NCI-H1092 treated with DMSO at 0.1 percent for 48 hours (cell line): ENCODE results near the gene INPP5A.

ENCODE experiments used
- DNase-seq: peaks from one replicate; lab custom pipeline; 2025; lab: John Stamatoyannopoulos, UW

Gene INPP5A

GRCh38 chr10:132744839-132745238 is 207.3 kb downstream of the INPP5A start:
- DNase-seq: no peak

GRCh38 chr10:132745511-132745910 is 207.9 kb downstream of the INPP5A start:
- DNase-seq: no peak

GRCh38 chr10:132745971-132746370 is 208.4 kb downstream of the INPP5A start:
- DNase-seq: no peak

GRCh38 chr10:132746386-132746785 is 208.8 kb downstream of the INPP5A start:
- no peak for DNase-seq

- DNase-seq: no peak
Measured at GRCh38 chr10:132746801-132747625, 209.4 kb downstream of the INPP5A start.

- no peak for DNase-seq
Measured at GRCh38 chr10:132748135-132748534, 210.5 kb downstream of the INPP5A start.

- no peak for DNase-seq
Measured at GRCh38 chr10:132748545-132749370, 211.2 kb downstream of the INPP5A start.

- DNase-seq: no peak
Measured at GRCh38 chr10:132749371-132749795, 211.8 kb downstream of the INPP5A start.

GRCh38 chr10:132750936-132751335 is 213.3 kb downstream of the INPP5A start:
- DNase-seq: no peak

- DNase-seq: no peak
Measured at GRCh38 chr10:132752378-132752777, 214.8 kb downstream of the INPP5A start.

- DNase-seq: no peak
Measured at GRCh38 chr10:132752961-132753360, 215.4 kb downstream of the INPP5A start.

- no peak for DNase-seq
Measured at GRCh38 chr10:132753596-132753995, 216.0 kb downstream of the INPP5A start.

GRCh38 chr10:132754071-132754470 is 216.5 kb downstream of the INPP5A start:
- no peak for DNase-seq

- DNase-seq: no peak
Measured at GRCh38 chr10:132755166-132755711, 217.7 kb downstream of the INPP5A start.

- DNase-seq: no peak
Measured at GRCh38 chr10:132756591-132756990, 219.0 kb downstream of the INPP5A start.

GRCh38 chr10:132757171-132757570 is 219.6 kb downstream of the INPP5A start:
- no peak for DNase-seq

GRCh38 chr10:132758865-132759264 is 221.3 kb downstream of the INPP5A start:
- no peak for DNase-seq

GRCh38 chr10:132761395-132762060 is 223.9 kb downstream of the INPP5A start:
- no peak for DNase-seq

- DNase-seq: no peak
Measured at GRCh38 chr10:132762267-132762666, 224.7 kb downstream of the INPP5A start.

- DNase-seq: no peak
Measured at GRCh38 chr10:132763545-132763944, 226.0 kb downstream of the INPP5A start.

GRCh38 chr10:132764108-132764507 is 226.5 kb downstream of the INPP5A start:
- DNase-seq: no peak

GRCh38 chr10:132765435-132765834 is 227.8 kb downstream of the INPP5A start:
- DNase-seq: no peak
